Neural crest cell (in vitro differentiated cells): ENCODE data around the gene CACNA2D2. TPM values are rescaled to one million over a fixed set of nuclear protein-coding genes. Genes with fewer than 3 reads are reported as not detected.

ENCODE experiments used
- DNase-seq: peaks from one replicate; pipeline ENCODE4 v3.0.0; 2021; ENCODE audit warnings: low read depth, mixed read lengths, low spot score
- H3K27ac Mint-ChIP-seq: one replicate; pipeline ENCODE4 v1.8.0; 2021; ENCODE audit warnings: mild to moderate bottlenecking, mixed read lengths; ENCODE audit not compliant: unreplicated experiment
- H3K27me3 Mint-ChIP-seq: 2 replicates; pipeline ENCODE4 v1.8.0; 2021; ENCODE audit warnings: low read depth, mild to moderate bottlenecking, mixed read lengths
- H3K36me3 Mint-ChIP-seq: 2 replicates; pipeline ENCODE4 v1.8.0; 2021; ENCODE audit warnings: low read depth, mild to moderate bottlenecking, mixed read lengths
- H3K4me1 Mint-ChIP-seq: 2 replicates; pipeline ENCODE4 v1.8.0; 2021; ENCODE audit warnings: mixed read lengths
- H3K4me3 Mint-ChIP-seq: one replicate; pipeline ENCODE4 v1.8.0; 2021; ENCODE audit warnings: mild to moderate bottlenecking, mixed read lengths
- H3K9me3 Mint-ChIP-seq: 2 replicates; pipeline ENCODE4 v1.8.0; 2021; ENCODE audit warnings: mixed read lengths
- CTCF ChIP-seq: fragments of 200-600 bp; sonication (generic); conservative IDR thresholded peaks from 2 replicates; pipeline ENCODE4 v1.5.0; 2021; ENCODE audit warnings: antibody characterized with exemption, mild to moderate bottlenecking
- total RNA-seq: library from RNA; stranded (reverse); gene quantifications from 2 replicates; pipeline ENCODE4 v1.2.1, GENCODE V29; 2021

Gene CACNA2D2
- total RNA-seq, 1 donor from 2014 or later = 8.7 TPM

GRCh38 chr3:50549226-50549625, 45.8 kb upstream of the CACNA2D2 start:
- no peak overlapping the region for H3K27ac Mint-ChIP-seq

GRCh38 chr3:50545781-50546180, 42.3 kb upstream of the CACNA2D2 start:
- H3K36me3 Mint-ChIP-seq = no peaks in the 10 kb centered on the region
- no peaks in the 10 kb centered on the region for H3K9me3 Mint-ChIP-seq
- peaks cover 11% of the 10 kb centered on the region for H3K4me1 Mint-ChIP-seq
- peaks cover 3% of the 10 kb centered on the region for H3K27me3 Mint-ChIP-seq
- H3K4me3 Mint-ChIP-seq = no peak overlapping the region
- no peak for DNase-seq
- no peak overlapping the region for H3K27ac Mint-ChIP-seq
- TF ChIP-seq CTCF = no peak

More at GRCh38 chr3:50549226-50549625, 45.8 kb upstream of the CACNA2D2 start:
- Mint-ChIP-seq H3K4me3 (no peak overlapping the region), H3K27me3 (no peaks in the 10 kb centered on the region), H3K9me3 (no peaks in the 10 kb centered on the region), H3K4me1 (peaks cover 6% of the 10 kb centered on the region), H3K36me3 (no peaks in the 10 kb centered on the region)
- no peak for TF ChIP-seq CTCF
- no peak for DNase-seq

GRCh38 chr3:50542177-50543034, 39.0 kb upstream of the CACNA2D2 start:
- DNase-seq = peak; percentile 84
- Mint-ChIP-seq H3K27me3 (peaks cover 3% of the 10 kb centered on the region), H3K4me1 (peaks cover 22% of the 10 kb centered on the region), H3K27ac (no peak overlapping the region), H3K9me3 (no peaks in the 10 kb centered on the region), H3K36me3 (no peaks in the 10 kb centered on the region), H3K4me3 (no peak overlapping the region)
- peak; percentile 92 for TF ChIP-seq CTCF

GRCh38 chr3:50539356-50540286, 36.2 kb upstream of the CACNA2D2 start:
- Mint-ChIP-seq H3K36me3 (no peaks in the 10 kb centered on the region), H3K27ac (no peak overlapping the region), H3K4me3 (no peak overlapping the region), H3K9me3 (no peaks in the 10 kb centered on the region), H3K27me3 (peaks cover 3% of the 10 kb centered on the region), H3K4me1 (peaks cover 19% of the 10 kb centered on the region)
- no peak for DNase-seq
- no peak for TF ChIP-seq CTCF

- TF ChIP-seq CTCF = no peak
- no peaks in the 10 kb centered on the region for H3K36me3 Mint-ChIP-seq
- peaks cover 2% of the 10 kb centered on the region for H3K27me3 Mint-ChIP-seq
- H3K4me3 Mint-ChIP-seq = no peak overlapping the region
- no peak for DNase-seq
- H3K4me1 Mint-ChIP-seq = peaks cover 36% of the 10 kb centered on the region
- H3K27ac Mint-ChIP-seq = no peak overlapping the region
- no peaks in the 10 kb centered on the region for H3K9me3 Mint-ChIP-seq
These were observed 34.1 kb upstream of the CACNA2D2 start for GRCh38 chr3:50537421-50538129.
